ENCODE results near the gene RARRES1. TPM values are rescaled to one million over a fixed set of nuclear protein-coding genes. Genes with fewer than 3 reads are reported as not detected.
A peak's percentile ranks its signal among the peaks of the same experiment; 100 is the strongest.

RARRES1 gene
- total RNA-seq, 1 experiment from 2014 or later: not detected

GRCh38 chr3:158660711-158661110 is 71.5 kb downstream of the RARRES1 start:
- no peak for DNase-seq (ENCODE audit: low spot score)
- in situ Hi-C loops (cut with HindIII; ENCODE audit: low sequenced_read_pairs): no loop called here

- peak; percentile 54 for DNase-seq (ENCODE audit: low spot score)
- in situ Hi-C loops (cut with HindIII; ENCODE audit: low sequenced_read_pairs): no loop called here
These were observed 72.6 kb downstream of the RARRES1 start for GRCh38 chr3:158659454-158660237.

- no peak for DNase-seq (ENCODE audit: low spot score)
- in situ Hi-C loops (cut with HindIII; ENCODE audit: low sequenced_read_pairs): no loop called here
These were observed 73.4 kb downstream of the RARRES1 start for GRCh38 chr3:158658889-158659288.

- in situ Hi-C loops (cut with HindIII; ENCODE audit: low sequenced_read_pairs): no loop called here
- no peak for DNase-seq (ENCODE audit: low spot score)
These were observed 79.8 kb downstream of the RARRES1 start for GRCh38 chr3:158652463-158652862.

GRCh38 chr3:158651192-158651591 is 81.1 kb downstream of the RARRES1 start:
- in situ Hi-C loops (cut with HindIII; ENCODE audit: low sequenced_read_pairs): no loop called here
- no peak for DNase-seq (ENCODE audit: low spot score)

DNA sequence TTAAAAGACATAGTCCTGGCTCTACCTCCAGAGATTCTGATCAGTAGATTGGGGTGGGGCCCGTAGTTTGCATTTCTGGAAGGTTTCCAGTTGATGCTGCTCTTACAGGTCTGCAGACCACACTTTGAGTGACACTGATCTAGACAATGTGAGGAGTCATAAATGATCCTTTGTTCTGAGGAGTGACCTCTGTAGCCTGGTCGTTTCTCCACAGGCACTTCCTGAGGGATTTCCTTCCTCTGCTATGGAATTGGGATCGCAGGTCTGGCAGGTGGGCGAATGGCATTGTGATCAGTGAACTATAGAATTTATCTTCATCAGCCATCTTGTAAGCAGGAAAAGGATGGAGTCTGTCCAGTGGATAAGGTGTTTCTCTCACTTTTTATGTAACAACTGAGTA is 82.5 kb downstream of the RARRES1 start:
- in situ Hi-C loops (cut with HindIII; ENCODE audit: low sequenced_read_pairs): no loop called here
- no peak for DNase-seq (ENCODE audit: low spot score)

Other genes starting within 250 kb of the RARRES1 start
- gene MLF1, start 161.3 kb downstream of the RARRES1 start, total RNA-seq (2014; rRNA removed; shearing (Covaris generic)): 58.3 and 91.5 TPM in 2 replicates
- gene GFM1, start 87.9 kb downstream of the RARRES1 start, total RNA-seq (2014; rRNA removed; shearing (Covaris generic)): 62.5 and 66.7 TPM in 2 replicates
- gene LXN, start 59.8 kb downstream of the RARRES1 start, total RNA-seq (2014; rRNA removed; shearing (Covaris generic)): not detected in 2 replicates
- 42.5 and 58.7 TPM in 2 replicates for gene MFSD1, start 69.6 kb upstream of the RARRES1 start, total RNA-seq (2014; rRNA removed; shearing (Covaris generic))